ENCODE data around the gene SLC39A12. TPM values are rescaled to one million over a fixed set of nuclear protein-coding genes. Genes with fewer than 3 reads are reported as not detected.

Gene SLC39A12
- not detected for total RNA-seq
- not detected for polyA plus RNA-seq (2013, experiment 1 of 2)
- not detected for polyA plus RNA-seq (2013, experiment 2 of 2)
- long read RNA-seq, experiment 1, result 0 reads
- long read RNA-seq, experiment 2, result 0 reads
- long read RNA-seq, experiment 3, result 0 reads
- long read RNA-seq, experiment 4, result 0 reads

- Mint-ChIP-seq H3K4me3 (no peak within 1 kb of the TSS), H3K27ac (peak within 1 kb of the TSS; percentile 42), H3K36me3 (ENCODE audit: low read depth) (no peaks in the 10 kb centered on the region), H3K4me1 (peaks cover 19% of the 10 kb centered on the region), H3K9me3 (peaks cover 8% of the 10 kb centered on the region), H3K27me3 (ENCODE audit: insufficient read depth) (no peaks in the 10 kb centered on the region)
- H3K9me3 ChIP-seq (ENCODE audit: control insufficient read depth, low read length), result no peaks in the 10 kb centered on the region
- TF ChIP-seq, protein P1, sequence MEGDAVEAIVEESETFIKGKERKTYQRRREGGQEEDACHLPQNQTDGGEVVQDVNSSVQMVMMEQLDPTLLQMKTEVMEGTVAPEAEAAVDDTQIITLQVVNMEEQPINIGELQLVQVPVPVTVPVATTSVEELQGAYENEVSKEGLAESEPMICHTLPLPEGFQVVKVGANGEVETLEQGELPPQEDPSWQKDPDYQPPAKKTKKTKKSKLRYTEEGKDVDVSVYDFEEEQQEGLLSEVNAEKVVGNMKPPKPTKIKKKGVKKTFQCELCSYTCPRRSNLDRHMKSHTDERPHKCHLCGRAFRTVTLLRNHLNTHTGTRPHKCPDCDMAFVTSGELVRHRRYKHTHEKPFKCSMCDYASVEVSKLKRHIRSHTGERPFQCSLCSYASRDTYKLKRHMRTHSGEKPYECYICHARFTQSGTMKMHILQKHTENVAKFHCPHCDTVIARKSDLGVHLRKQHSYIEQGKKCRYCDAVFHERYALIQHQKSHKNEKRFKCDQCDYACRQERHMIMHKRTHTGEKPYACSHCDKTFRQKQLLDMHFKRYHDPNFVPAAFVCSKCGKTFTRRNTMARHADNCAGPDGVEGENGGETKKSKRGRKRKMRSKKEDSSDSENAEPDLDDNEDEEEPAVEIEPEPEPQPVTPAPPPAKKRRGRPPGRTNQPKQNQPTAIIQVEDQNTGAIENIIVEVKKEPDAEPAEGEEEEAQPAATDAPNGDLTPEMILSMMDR (conservative IDR thresholded peaks at IDR 0.05), result no peak
- H3K9ac ChIP-seq (ENCODE audit: extremely low read depth, low read length, poor library complexity, severe bottlenecking), result no peak within 1 kb of the TSS
- no peaks in the 10 kb centered on the region for H3K36me3 ChIP-seq (ENCODE audit: control insufficient read depth, insufficient read depth, low read length)
- H3K4me3 ChIP-seq (ENCODE audit: low read length), result peak within 1 kb of the TSS; percentile 12
- H3K27ac ChIP-seq (ENCODE audit: low read depth, low read length), result no peak within 1 kb of the TSS
- H3K27me3 ChIP-seq (ENCODE audit: control insufficient read depth, insufficient read depth, low read length, poor library complexity, severe bottlenecking), result no peaks in the 10 kb centered on the region
- 75% methylated on average over 3 of the region's 3 CpGs; no CpG with 5 or more reads in 1 of the 2 experiments for WGBS, 2 experiments (ENCODE audit: insufficient coverage in 1 of 2, insufficient read length in 1 of 2)
- no peak for DNase-seq
- H3K4me1 ChIP-seq (ENCODE audit: control insufficient read depth, insufficient read depth, low read length), result peaks cover 10% of the 10 kb centered on the region
Measured at GRCh38 chr10:17951868-17952371, at the start of gene SLC39A12. Gene SLC39A12, plus strand, starts transcription at chr10:17951918. Its CDS starts 1,359 bp downstream, at chr10:17953277.

DNA sequence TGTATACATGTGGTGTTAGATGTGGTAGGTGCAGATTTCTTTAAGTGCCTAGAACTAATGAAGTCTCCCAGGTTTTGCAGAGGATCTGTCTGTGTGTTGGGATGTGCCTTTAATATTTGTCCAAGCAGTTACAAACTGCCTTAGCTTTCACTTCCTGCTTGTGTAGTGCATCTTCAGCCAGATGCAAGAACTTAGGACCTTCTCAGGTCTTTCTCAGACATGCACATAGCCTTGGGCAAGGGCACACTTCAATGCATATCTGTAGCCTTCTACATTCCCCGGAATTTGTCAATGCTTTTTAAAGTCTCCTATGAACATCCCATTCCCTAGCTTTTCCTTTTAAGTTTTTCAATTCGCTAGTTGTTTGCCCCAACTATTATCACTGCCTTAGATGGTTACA is 47.2 kb upstream of the SLC39A12 start:
- peaks cover 2% of the 10 kb centered on the region for H3K9me3 Mint-ChIP-seq
- DNase-seq, result no peak
- H3K36me3 Mint-ChIP-seq (ENCODE audit: low read depth), result no peaks in the 10 kb centered on the region
- Histone ChIP-seq H3K4me3 (ENCODE audit: low read length) (no peak overlapping the region), H3K9ac (ENCODE audit: extremely low read depth, low read length, poor library complexity, severe bottlenecking) (no peak overlapping the region), H3K27me3 (ENCODE audit: control insufficient read depth, insufficient read depth, low read length, poor library complexity, severe bottlenecking) (no peaks in the 10 kb centered on the region), H3K4me1 (ENCODE audit: control insufficient read depth, insufficient read depth, low read length) (no peaks in the 10 kb centered on the region), H3K27ac (ENCODE audit: low read depth, low read length) (no peak overlapping the region), H3K9me3 (ENCODE audit: control insufficient read depth, low read length) (no peaks in the 10 kb centered on the region), H3K36me3 (ENCODE audit: control insufficient read depth, insufficient read depth, low read length) (no peaks in the 10 kb centered on the region)
- H3K4me1 Mint-ChIP-seq, result peaks cover 15% of the 10 kb centered on the region
- peak overlapping the region; percentile 45 for H3K27ac Mint-ChIP-seq
- TF ChIP-seq, protein P1 (conservative IDR thresholded peaks at IDR 0.05), result no peak
- WGBS, 2 experiments (ENCODE audit: insufficient coverage in 1 of 2, insufficient read length in 1 of 2), result 93 to 100% methylated on average over 2 of the region's 2 CpGs
- no peak overlapping the region for H3K4me3 Mint-ChIP-seq
- H3K27me3 Mint-ChIP-seq (ENCODE audit: insufficient read depth), result no peaks in the 10 kb centered on the region

- H3K9me3 ChIP-seq (ENCODE audit: control insufficient read depth, low read length), result no peaks in the 10 kb centered on the region
- no peaks in the 10 kb centered on the region for H3K36me3 ChIP-seq (ENCODE audit: control insufficient read depth, insufficient read depth, low read length)
- TF ChIP-seq, protein P1 (conservative IDR thresholded peaks at IDR 0.05), result no peak
Measured at GRCh38 chr10:17905491-17905890, 46.2 kb upstream of the SLC39A12 start.

More at GRCh38 chr10:17905491-17905890, 46.2 kb upstream of the SLC39A12 start:
- WGBS, 2 experiments (ENCODE audit: insufficient coverage in 1 of 2, insufficient read length in 1 of 2), result 90 to 100% methylated on average over 2 to 3 of the region's 3 CpGs
- H3K4me3 ChIP-seq (ENCODE audit: low read length), result no peak overlapping the region
- H3K27ac ChIP-seq (ENCODE audit: low read depth, low read length), result no peak overlapping the region
- H3K4me1 ChIP-seq (ENCODE audit: control insufficient read depth, insufficient read depth, low read length), result no peaks in the 10 kb centered on the region
- no peak for DNase-seq
- H3K27me3 ChIP-seq (ENCODE audit: control insufficient read depth, insufficient read depth, low read length, poor library complexity, severe bottlenecking), result no peaks in the 10 kb centered on the region
- peaks cover 2% of the 10 kb centered on the region for H3K9me3 Mint-ChIP-seq
- H3K4me3 Mint-ChIP-seq, result no peak overlapping the region
- H3K9ac ChIP-seq (ENCODE audit: extremely low read depth, low read length, poor library complexity, severe bottlenecking), result no peak overlapping the region
- H3K4me1 Mint-ChIP-seq, result peaks cover 15% of the 10 kb centered on the region
- no peak overlapping the region for H3K27ac Mint-ChIP-seq
- H3K27me3 Mint-ChIP-seq (ENCODE audit: insufficient read depth), result no peaks in the 10 kb centered on the region
- no peaks in the 10 kb centered on the region for H3K36me3 Mint-ChIP-seq (ENCODE audit: low read depth)

Data from endodermal cell (in vitro differentiated cells).